Smooth muscle cell (in vitro differentiated cells): ENCODE results near the gene YAP1. TPM values are rescaled to one million over a fixed set of nuclear protein-coding genes. Genes with fewer than 3 reads are reported as not detected.

Experiments used
- DNase-seq: peaks from one replicate; lab custom pipeline; 2025; ENCODE audit not compliant: unreplicated experiment; lab: John Stamatoyannopoulos, UW
- H2AFZ ChIP-seq: fragments of 200-600 bp; sonication (generic); 2 replicates; pipeline ENCODE4 v1.6.0; 2016; ENCODE audit warnings: antibody characterized with exemption, low read depth, mild to moderate bottlenecking
- H3F3A ChIP-seq: fragments of 200-600 bp; sonication (generic); 2 replicates; pipeline ENCODE4 v1.6.0; 2017; ENCODE audit warnings: antibody characterized with exemption, low read depth
- H3K27ac ChIP-seq: fragments of 200-600 bp; sonication (generic); 2 replicates; pipeline ENCODE4 v1.5.1; 2016; ENCODE audit warnings: low read depth, mild to moderate bottlenecking
- H3K27me3 ChIP-seq: fragments of 200-600 bp; sonication (generic); 2 replicates; pipeline ENCODE4 v1.6.1; 2016; ENCODE audit warnings: low read depth, mild to moderate bottlenecking
- H3K36me3 ChIP-seq: fragments of 200-600 bp; sonication (generic); 2 replicates; pipeline ENCODE4 v1.5.1; 2016; ENCODE audit warnings: low read depth
- H3K4me1 ChIP-seq: fragments of 200-600 bp; sonication (generic); 2 replicates; pipeline ENCODE4 v1.5.1; 2016; ENCODE audit warnings: low read depth
- H3K4me2 ChIP-seq: fragments of 200-600 bp; sonication (generic); 2 replicates; pipeline ENCODE4 v1.6.0; 2016; ENCODE audit warnings: mild to moderate bottlenecking
- H3K4me3 ChIP-seq: fragments of 200-600 bp; sonication (generic); 2 replicates; pipeline ENCODE4 v1.5.1; 2016; ENCODE audit warnings: mild to moderate bottlenecking
- H3K79me2 ChIP-seq: fragments of 200-600 bp; sonication (generic); 2 replicates; pipeline ENCODE4 v1.6.0; 2016; ENCODE audit warnings: low read depth, mild to moderate bottlenecking
- H3K9ac ChIP-seq: fragments of 200-600 bp; sonication (generic); 2 replicates; pipeline ENCODE4 v1.6.0; 2016; ENCODE audit warnings: low read depth
- H3K9me3 ChIP-seq: fragments of 200-600 bp; sonication (generic); replicated peaks from 2 replicates; pipeline ENCODE4 v1.5.1; 2016; ENCODE audit warnings: low read depth
- H4K20me1 ChIP-seq: fragments of 200-600 bp; sonication (generic); 2 replicates; pipeline ENCODE4 v1.6.0; 2016; ENCODE audit warnings: low read depth
- WGBS: methylation state at CpG from one replicate; pipeline ENCODE4 v1.1.7; 2016; ENCODE audit warnings: low lambda C conversion rate; 5-methylcytosine and 5-hydroxymethylcytosine counted together
- polyA plus RNA-seq: library from polyadenylated mRNA; unstranded; fragments of >200 nt; fragmentation: Nextera tagmentation; extraction: Ambion mirVana; gene quantifications from 2 replicates; pipeline ENCODE4 v1.2.1, GENCODE V29; 2016
- total RNA-seq: library from RNA; depleted of rRNA; stranded (reverse); fragments of >200 nt; gene quantifications from 2 replicates; pipeline ENCODE4 v1.2.3, GENCODE V29; 2014
- TF ChIP-seq, protein P1 (sequence below): fragments of 200-600 bp; sonication (generic); IDR thresholded peaks from 2 replicates; pipeline ENCODE4 v1.5.1; 2017; ENCODE audit warnings: borderline replicate concordance, mild to moderate bottlenecking, antibody characterized with exemption; ENCODE audit not compliant: insufficient read depth, poor library complexity, severe bottlenecking

The YAP1 gene
- total and polyA plus RNA-seq, 2 experiments from 2014 or later = 25.1 to 174 TPM

DNA sequence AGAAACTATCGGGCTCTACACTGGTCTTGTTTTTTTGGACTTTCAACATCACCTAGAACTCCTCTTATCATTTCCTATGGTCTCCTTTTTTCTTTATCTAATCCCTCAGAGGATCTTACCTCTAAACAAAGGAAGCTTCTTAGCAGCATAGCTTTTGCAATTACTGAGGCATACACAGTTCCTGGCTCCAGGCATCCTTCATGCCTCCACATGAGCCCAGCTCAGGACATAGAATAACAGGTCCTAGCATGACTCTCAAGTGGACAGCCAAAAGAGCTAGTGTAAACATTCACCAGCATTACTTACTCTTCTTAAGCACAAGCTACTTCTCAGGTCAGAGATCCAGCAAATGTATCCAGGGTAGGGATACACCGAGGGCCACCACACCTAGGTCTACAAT, 45.9 kb upstream of the YAP1 start:
- H3K9me3 ChIP-seq = no peaks in the 10 kb centered on the region
- H3K4me3 ChIP-seq = no peak overlapping the region
- no peaks in the 10 kb centered on the region for H3K27me3 ChIP-seq
- 87% methylated on average over 2 of the region's 2 CpGs for WGBS
- H3K9ac ChIP-seq = no peak overlapping the region
- no peaks in the 10 kb centered on the region for H3K4me1 ChIP-seq
- H3F3A ChIP-seq = no peaks in the 10 kb centered on the region
- no peak overlapping the region for H3K27ac ChIP-seq
- DNase-seq = no peak
- TF ChIP-seq, protein P1, sequence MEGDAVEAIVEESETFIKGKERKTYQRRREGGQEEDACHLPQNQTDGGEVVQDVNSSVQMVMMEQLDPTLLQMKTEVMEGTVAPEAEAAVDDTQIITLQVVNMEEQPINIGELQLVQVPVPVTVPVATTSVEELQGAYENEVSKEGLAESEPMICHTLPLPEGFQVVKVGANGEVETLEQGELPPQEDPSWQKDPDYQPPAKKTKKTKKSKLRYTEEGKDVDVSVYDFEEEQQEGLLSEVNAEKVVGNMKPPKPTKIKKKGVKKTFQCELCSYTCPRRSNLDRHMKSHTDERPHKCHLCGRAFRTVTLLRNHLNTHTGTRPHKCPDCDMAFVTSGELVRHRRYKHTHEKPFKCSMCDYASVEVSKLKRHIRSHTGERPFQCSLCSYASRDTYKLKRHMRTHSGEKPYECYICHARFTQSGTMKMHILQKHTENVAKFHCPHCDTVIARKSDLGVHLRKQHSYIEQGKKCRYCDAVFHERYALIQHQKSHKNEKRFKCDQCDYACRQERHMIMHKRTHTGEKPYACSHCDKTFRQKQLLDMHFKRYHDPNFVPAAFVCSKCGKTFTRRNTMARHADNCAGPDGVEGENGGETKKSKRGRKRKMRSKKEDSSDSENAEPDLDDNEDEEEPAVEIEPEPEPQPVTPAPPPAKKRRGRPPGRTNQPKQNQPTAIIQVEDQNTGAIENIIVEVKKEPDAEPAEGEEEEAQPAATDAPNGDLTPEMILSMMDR = no peak
- H4K20me1 ChIP-seq = no peaks in the 10 kb centered on the region
- H3K79me2 ChIP-seq = no peaks in the 10 kb centered on the region
- no peaks in the 10 kb centered on the region for H3K36me3 ChIP-seq
- no peak overlapping the region for H3K4me2 ChIP-seq
- no peak overlapping the region for H2AFZ ChIP-seq

GRCh38 chr11:102070766-102071165, 39.5 kb upstream of the YAP1 start:
- Histone ChIP-seq H3F3A (no peaks in the 10 kb centered on the region), H3K4me1 (no peaks in the 10 kb centered on the region), H2AFZ (no peak overlapping the region), H3K9ac (no peak overlapping the region), H3K36me3 (peaks cover 6% of the 10 kb centered on the region), H3K79me2 (no peaks in the 10 kb centered on the region), H3K9me3 (peaks cover 20% of the 10 kb centered on the region), H4K20me1 (no peaks in the 10 kb centered on the region), H3K27ac (no peak overlapping the region), H3K4me2 (no peak overlapping the region), H3K4me3 (no peak overlapping the region), H3K27me3 (no peaks in the 10 kb centered on the region)
- TF ChIP-seq, protein P1 = no peak
- 0% methylated on average over 1 of the region's 1 CpG for WGBS
- no peak for DNase-seq

DNA sequence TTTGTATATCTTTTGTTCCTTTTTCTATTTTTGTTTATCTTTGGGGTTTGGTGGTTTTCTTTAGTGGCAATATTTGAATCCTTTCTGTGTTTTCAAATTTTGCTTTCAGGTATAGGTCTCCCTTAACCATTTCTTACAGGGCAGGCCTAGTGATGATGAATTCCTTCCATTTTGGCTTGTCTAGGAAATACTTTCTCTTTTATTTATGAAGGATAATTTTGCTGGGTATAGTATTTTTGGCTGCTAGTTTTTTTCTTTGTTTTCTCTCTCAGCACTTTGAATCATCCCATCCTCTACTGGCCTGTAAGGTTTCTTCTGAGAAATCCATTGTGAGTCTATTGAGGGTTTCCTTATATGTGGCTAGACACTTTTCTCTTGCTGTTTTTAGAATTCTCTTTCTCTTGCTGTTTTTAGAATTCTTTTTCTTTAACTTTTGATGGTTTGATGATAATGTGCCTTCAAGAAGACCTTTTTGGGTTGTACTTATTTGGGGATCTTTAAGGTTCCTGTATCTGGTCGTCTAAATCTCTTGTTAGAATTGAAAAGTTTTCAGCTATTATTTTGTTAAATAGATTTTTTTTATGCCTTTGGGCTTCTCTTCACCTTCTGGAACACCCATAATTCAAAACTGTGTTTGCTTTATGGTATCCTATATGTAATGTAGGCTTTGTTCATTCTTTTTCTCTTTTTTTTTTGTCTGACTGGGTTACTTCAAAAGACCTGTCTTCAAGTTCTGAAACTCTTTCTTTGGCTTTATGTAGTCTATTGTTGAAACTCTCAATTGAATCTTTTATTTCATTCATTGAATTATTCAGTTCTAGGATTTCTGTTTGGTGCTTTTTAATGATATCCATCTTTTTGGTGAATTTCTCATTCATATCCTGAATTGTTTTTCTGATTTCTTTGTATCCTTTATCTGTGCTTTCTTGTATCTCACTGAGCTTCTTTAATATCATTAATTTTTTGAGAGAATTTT, 38.5 kb upstream of the YAP1 start:
- Histone ChIP-seq H3K79me2 (no peaks in the 10 kb centered on the region), H2AFZ (no peak overlapping the region), H3K27me3 (no peaks in the 10 kb centered on the region), H3K4me1 (no peaks in the 10 kb centered on the region), H3K27ac (no peak overlapping the region), H3K4me2 (no peak overlapping the region), H3K9ac (no peak overlapping the region), H4K20me1 (no peaks in the 10 kb centered on the region), H3K36me3 (peaks cover 6% of the 10 kb centered on the region), H3K4me3 (no peak overlapping the region), H3K9me3 (peaks cover 20% of the 10 kb centered on the region), H3F3A (no peaks in the 10 kb centered on the region)
- 64% methylated on average over 1 of the region's 1 CpG for WGBS
- TF ChIP-seq, protein P1 = no peak
- no peak for DNase-seq
